IMR-90 (cell line): ENCODE results near the gene CTTN. TPM values are rescaled to one million over a fixed set of nuclear protein-coding genes. Genes with fewer than 3 reads are reported as not detected.

ENCODE experiments used
- CHD1 ChIP-seq: IDR thresholded peaks from 2 replicates; pipeline ENCODE4 v1.6.1; 2012; ENCODE audit warnings: low read depth, low read length, improper control_type of control experiment
- USF2 ChIP-seq: fragments of 150-350 bp; IDR thresholded peaks from 2 replicates; pipeline ENCODE4 v1.6.1; 2017; ENCODE audit warnings: mild to moderate bottlenecking, antibody characterized with exemption, low read length, low read depth
- polyA plus RNA-seq, 3 experiments: library from polyadenylated mRNA; depleted of rRNA; stranded (reverse); fragments of >200 nt; gene quantifications; 2 replicates each; pipeline ENCODE4 v1.2.3, GENCODE V29; 2012; ENCODE audit warnings: low replicate concordance in 1 of 3
- total RNA-seq: library from RNA; depleted of rRNA; stranded (reverse); fragments of >200 nt; gene quantifications from 2 replicates; pipeline ENCODE4 v1.2.3, GENCODE V29; 2012

CTTN gene
- total and polyA plus RNA-seq, 2 of the 4 experiments (the other 2 are of a cell fraction) = 287 to 296 TPM

- TF ChIP-seq USF2 (no peak), CHD1 (no peak)
These were observed 16.2 kb upstream of the CTTN start (continued) for GRCh38 chr11:70381872-70382861.
